B cell (primary cell): ENCODE data around the gene AIG1. TPM values are rescaled to one million over a fixed set of nuclear protein-coding genes. Genes with fewer than 3 reads are reported as not detected.

Source experiments
- ATAC-seq: fragments of 200-7000 bp; cut with Tn5 transposase; one replicate; pipeline ENCODE4 v1.10.0; 2021; ENCODE audit warnings: low read depth, mild to moderate bottlenecking, moderate number of reproducible peaks, moderate library complexity
- CTCF ChIA-PET: fragments of 350-600 bp; sonication (Branson Sonifier 250); formaldehyde crosslinking; loops from one replicate; lab custom pipeline; 2021; ENCODE audit warnings: antibody characterized with exemption, inconsistent platforms; lab: Charles Lee
- POLR2A ChIA-PET: fragments of 350-600 bp; sonication (Branson Sonifier 250); formaldehyde crosslinking; loops from one replicate; lab custom pipeline; 2021; ENCODE audit warnings: antibody characterized with exemption; lab: Charles Lee
- DNase-seq: peaks from one replicate; pipeline ENCODE4 v3.0.0; 2013
- H2AFZ ChIP-seq: 2 replicates; pipeline ENCODE4 v1.6.1; 2012; ENCODE audit warnings: mild to moderate bottlenecking, low read depth, low read length; ENCODE audit not compliant: insufficient read depth, poor library complexity, severe bottlenecking
- H3K27ac ChIP-seq, 2 donors: 1 replicate in 1 of 2; 2 replicates in 1 of 2; pipeline ENCODE4 v1.5.1; 2012 to 2013; ENCODE audit warnings: low read length in 2 of 2, mild to moderate bottlenecking in 2 of 2, moderate library complexity in 1 of 2
- H3K27me3 ChIP-seq, 4 experiments: fragments of 200-600 bp in 1 of 4; sonication (generic) in 1 of 4; replicated peaks in 1 of 4; 1 replicate in 2 of 4; 2 replicates in 2 of 4; pipeline versions ENCODE4 v1.6.1 to v1.7.0; 2013 to 2016; ENCODE audit warnings: low read length in 3 of 4, mild to moderate bottlenecking in 2 of 4, mixed read lengths in 1 of 4, moderate library complexity in 1 of 4; ENCODE audit not compliant: insufficient read depth in 4 of 4, control insufficient read depth in 3 of 4; ENCODE audit errors: control extremely low read depth in 1 of 4
- H3K36me3 ChIP-seq, 2 experiments: replicated peaks in 1 of 2; 1 replicate in 1 of 2; 2 replicates in 1 of 2; pipeline versions ENCODE4 v1.6.1 to v1.7.1; 2013; ENCODE audit warnings: low read length in 1 of 2; ENCODE audit not compliant: insufficient read depth in 2 of 2, control insufficient read depth in 1 of 2; ENCODE audit errors: control extremely low read depth in 1 of 2, extremely low read depth in 1 of 2
- H3K4me1 ChIP-seq, 2 donors: fragments of 200-600 bp in 1 of 2; sonication (generic) in 1 of 2; 1 replicate in 1 of 2; 2 replicates in 1 of 2; pipeline versions ENCODE4 v1.5.1 to v1.6.1; 2013 to 2017; ENCODE audit warnings: low read length in 2 of 2; ENCODE audit not compliant: control insufficient read depth in 2 of 2, insufficient read depth in 2 of 2
- H3K4me2 ChIP-seq: replicated peaks from 2 replicates; pipeline ENCODE3; 2012; ENCODE audit warnings: mild to moderate bottlenecking, low read depth, low read length; ENCODE audit not compliant: poor library complexity, severe bottlenecking
- H3K4me3 ChIP-seq, 5 experiments: fragments of 200-600 bp in 1 of 5; sonication (generic) in 1 of 5; 1 replicate in 3 of 5; 2 replicates in 2 of 5; pipeline versions ENCODE4 v1.5.1 to v1.7.0; 2011 to 2016; ENCODE audit warnings: low read length in 4 of 5, mild to moderate bottlenecking in 4 of 5, low read depth in 2 of 5, control low read depth in 1 of 5, moderate library complexity in 1 of 5; ENCODE audit not compliant: insufficient read depth in 1 of 5; ENCODE audit errors: control extremely low read depth in 1 of 5, extremely low read depth in 1 of 5
- H3K79me2 ChIP-seq: fragments of 200-600 bp; sonication (generic); one replicate; pipeline ENCODE4 v1.6.0; 2016; ENCODE audit warnings: low read length; ENCODE audit not compliant: control insufficient read depth, insufficient read depth
- H3K9ac ChIP-seq: fragments of 200-600 bp; sonication (generic); 2 replicates; pipeline ENCODE4 v1.6.1; 2017; ENCODE audit warnings: mild to moderate bottlenecking, low read length, moderate library complexity
- H3K9me3 ChIP-seq, 3 donors: one replicate each; pipeline versions ENCODE4 v1.6.1 to v1.7.1; 2013; ENCODE audit warnings: low read length in 2 of 3; ENCODE audit not compliant: control insufficient read depth in 2 of 3, insufficient read depth in 1 of 3; ENCODE audit errors: control extremely low read depth in 1 of 3
- H4K20me1 ChIP-seq: 2 replicates; pipeline ENCODE4 v1.6.0; 2012; ENCODE audit warnings: mild to moderate bottlenecking, low read length; ENCODE audit not compliant: insufficient read depth, control insufficient read depth, poor library complexity, severe bottlenecking
- H3K27ac Mint-ChIP-seq: one replicate; pipeline ENCODE4 v1.8.0; 2021; ENCODE audit warnings: mixed read lengths
- H3K27me3 Mint-ChIP-seq: one replicate; pipeline ENCODE4 v1.8.0; 2021; ENCODE audit warnings: mixed read lengths
- H3K4me1 Mint-ChIP-seq: one replicate; pipeline ENCODE4 v1.8.0; 2021; ENCODE audit warnings: mixed read lengths
- H3K4me3 Mint-ChIP-seq: one replicate; pipeline ENCODE4 v1.8.0; 2021; ENCODE audit warnings: mixed read lengths
- H3K9me3 Mint-ChIP-seq: one replicate; pipeline ENCODE4 v1.8.0; 2022; ENCODE audit warnings: mixed read lengths; ENCODE audit not compliant: insufficient read depth
- EZH2 ChIP-seq: IDR thresholded peaks from 2 replicates; pipeline ENCODE4 v1.6.1; 2012; ENCODE audit warnings: borderline replicate concordance, low read depth, mild to moderate bottlenecking, moderate library complexity, low read length; ENCODE audit not compliant: insufficient read depth, poor library complexity, severe bottlenecking
- WGBS: methylation state at CpG from one replicate; pipeline ENCODE4 v1.1.5; 2013; ENCODE audit warnings: missing lambda C conversion rate; ENCODE audit not compliant: insufficient coverage; 5-methylcytosine and 5-hydroxymethylcytosine counted together
- intact Hi-C: fragments of 100-400 bp; cut with micrococcal nuclease; formaldehyde crosslinking; loops from one replicate; pipeline ENCODE4 v1.10.0; 2022
- polyA plus RNA-seq: library from polyadenylated mRNA; depleted of rRNA; stranded (reverse); fragments of >200 nt; gene quantifications from 2 replicates; pipeline ENCODE4 v1.2.3, GENCODE V29; 2012
- total RNA-seq, 2 donors: library from RNA; stranded (reverse); fragments of 120-200 nt in 1 of 2; gene quantifications; 1 replicate in 1 of 2; 2 replicates in 1 of 2; pipeline versions ENCODE4 v1.2.3 to v1.2.4, GENCODE V29; 2013 to 2022
- TF ChIP-seq, protein P1 (sequence below): fragments of 200-600 bp; IDR thresholded peaks from one replicate; pipeline ENCODE4 v1.8.0; 2022; ENCODE audit warnings: antibody characterized with exemption, mild to moderate bottlenecking

The AIG1 gene
- total and polyA plus RNA-seq, 2 donors (not counting 1 experiment from before 2014, with no cell fraction given), result 7.0 to 9.0 TPM

DNA sequence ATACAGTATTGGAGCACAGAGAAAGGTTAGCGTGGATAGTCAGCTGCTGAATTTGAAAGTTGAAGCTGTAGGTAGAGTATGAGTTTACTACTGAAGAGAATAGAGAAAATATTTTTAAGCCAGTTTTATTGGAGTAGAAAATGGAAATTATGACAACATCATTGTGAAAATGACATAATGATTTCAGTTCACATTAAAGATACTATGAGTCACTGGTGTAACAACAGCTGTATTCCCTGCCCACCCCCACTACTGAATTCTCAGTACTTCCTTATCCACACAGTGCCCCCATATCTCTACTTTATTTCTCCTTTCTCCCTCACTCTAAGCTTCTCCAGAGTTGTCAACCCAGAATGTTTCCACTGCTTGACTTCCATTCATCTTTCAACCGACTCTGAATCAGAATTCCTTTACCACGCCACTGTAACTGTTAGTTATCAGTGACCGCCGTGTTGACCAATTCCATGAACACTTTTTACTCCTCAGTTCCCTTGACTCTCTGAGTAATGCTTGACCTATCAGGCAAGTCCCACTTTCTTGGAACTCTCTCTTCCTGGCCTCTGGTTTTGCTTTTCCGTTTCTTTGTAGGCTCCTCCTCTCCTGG is 139.6 kb downstream of the AIG1 start:
- no peaks in the 10 kb centered on the region for H3K4me1 Mint-ChIP-seq
- H3K36me3 ChIP-seq, result no peaks in the 10 kb centered on the region
- H3K9ac ChIP-seq, result no peak overlapping the region
- H3K4me2 ChIP-seq, result no peak overlapping the region
- no peak for DNase-seq
- no peaks in the 10 kb centered on the region for H3K4me1 ChIP-seq
- no peak overlapping the region for H3K4me3 ChIP-seq
- H3K27me3 Mint-ChIP-seq, result no peaks in the 10 kb centered on the region
- 95% methylated on average over 5 of the region's 6 CpGs for WGBS
- ChIA-PET POLR2A (no interaction called here), CTCF (no interaction called here)
- no peaks in the 10 kb centered on the region for H3K27me3 ChIP-seq
- ATAC-seq, result no peak
- no peaks in the 10 kb centered on the region for H3K9me3 Mint-ChIP-seq
- H2AFZ ChIP-seq, result no peak overlapping the region
- intact Hi-C loops, result no loop called here
- no peak overlapping the region for H3K27ac ChIP-seq
- no peak overlapping the region for H3K27ac Mint-ChIP-seq
- TF ChIP-seq, protein P1, sequence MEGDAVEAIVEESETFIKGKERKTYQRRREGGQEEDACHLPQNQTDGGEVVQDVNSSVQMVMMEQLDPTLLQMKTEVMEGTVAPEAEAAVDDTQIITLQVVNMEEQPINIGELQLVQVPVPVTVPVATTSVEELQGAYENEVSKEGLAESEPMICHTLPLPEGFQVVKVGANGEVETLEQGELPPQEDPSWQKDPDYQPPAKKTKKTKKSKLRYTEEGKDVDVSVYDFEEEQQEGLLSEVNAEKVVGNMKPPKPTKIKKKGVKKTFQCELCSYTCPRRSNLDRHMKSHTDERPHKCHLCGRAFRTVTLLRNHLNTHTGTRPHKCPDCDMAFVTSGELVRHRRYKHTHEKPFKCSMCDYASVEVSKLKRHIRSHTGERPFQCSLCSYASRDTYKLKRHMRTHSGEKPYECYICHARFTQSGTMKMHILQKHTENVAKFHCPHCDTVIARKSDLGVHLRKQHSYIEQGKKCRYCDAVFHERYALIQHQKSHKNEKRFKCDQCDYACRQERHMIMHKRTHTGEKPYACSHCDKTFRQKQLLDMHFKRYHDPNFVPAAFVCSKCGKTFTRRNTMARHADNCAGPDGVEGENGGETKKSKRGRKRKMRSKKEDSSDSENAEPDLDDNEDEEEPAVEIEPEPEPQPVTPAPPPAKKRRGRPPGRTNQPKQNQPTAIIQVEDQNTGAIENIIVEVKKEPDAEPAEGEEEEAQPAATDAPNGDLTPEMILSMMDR, result no peak
- TF ChIP-seq EZH2, result no peak
- H4K20me1 ChIP-seq, result no peaks in the 10 kb centered on the region
- no peaks in the 10 kb centered on the region for H3K9me3 ChIP-seq
- H3K79me2 ChIP-seq, result no peaks in the 10 kb centered on the region
- no peak overlapping the region for H3K4me3 Mint-ChIP-seq

DNA sequence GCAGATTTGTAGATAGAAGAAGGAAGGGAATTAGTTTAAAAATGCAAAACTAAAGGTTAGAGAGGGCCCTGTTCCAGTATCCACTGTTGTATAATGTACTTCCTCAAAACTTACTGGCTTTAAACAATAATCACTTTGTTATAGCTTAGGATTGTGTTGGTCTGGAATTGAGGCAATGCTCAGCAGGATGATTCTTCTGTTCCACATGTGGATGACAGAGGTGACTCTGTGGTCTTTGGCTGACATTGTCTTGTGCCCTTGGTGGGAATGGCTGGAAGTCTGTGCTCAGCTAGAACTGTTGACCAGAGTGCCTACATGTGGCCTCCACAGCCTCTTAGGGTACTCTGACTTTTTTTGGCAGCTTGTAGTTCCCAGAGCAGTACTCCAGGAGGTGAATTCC is 143.4 kb downstream of the AIG1 start:
- intact Hi-C loops, result no loop called here
- ATAC-seq, result no peak
- ChIA-PET POLR2A (no interaction called here), CTCF (no interaction called here)
- Mint-ChIP-seq H3K4me3 (no peak overlapping the region), H3K27ac (no peak overlapping the region), H3K4me1 (no peaks in the 10 kb centered on the region), H3K9me3 (no peaks in the 10 kb centered on the region), H3K27me3 (no peaks in the 10 kb centered on the region)
- TF ChIP-seq EZH2, result no peak
- TF ChIP-seq, protein P1, result no peak
- H3K36me3 ChIP-seq, result no peaks in the 10 kb centered on the region
- DNase-seq, result no peak
- no peaks in the 10 kb centered on the region for H4K20me1 ChIP-seq
- no peaks in the 10 kb centered on the region for H3K9me3 ChIP-seq
- H3K27ac ChIP-seq, result no peak overlapping the region
- no peak overlapping the region for H3K9ac ChIP-seq
- no peaks in the 10 kb centered on the region for H3K79me2 ChIP-seq
- no peak overlapping the region for H3K4me2 ChIP-seq
- no peak overlapping the region for H3K4me3 ChIP-seq
- no peaks in the 10 kb centered on the region for H3K27me3 ChIP-seq
- no peaks in the 10 kb centered on the region for H3K4me1 ChIP-seq
- no peak overlapping the region for H2AFZ ChIP-seq
